NCI-H1092 (cell line): ENCODE measurements around the gene BZW2.

Experiments used
- DNase-seq: peaks from one replicate; lab custom pipeline; 2025; lab: John Stamatoyannopoulos, UW

BZW2 gene

DNA sequence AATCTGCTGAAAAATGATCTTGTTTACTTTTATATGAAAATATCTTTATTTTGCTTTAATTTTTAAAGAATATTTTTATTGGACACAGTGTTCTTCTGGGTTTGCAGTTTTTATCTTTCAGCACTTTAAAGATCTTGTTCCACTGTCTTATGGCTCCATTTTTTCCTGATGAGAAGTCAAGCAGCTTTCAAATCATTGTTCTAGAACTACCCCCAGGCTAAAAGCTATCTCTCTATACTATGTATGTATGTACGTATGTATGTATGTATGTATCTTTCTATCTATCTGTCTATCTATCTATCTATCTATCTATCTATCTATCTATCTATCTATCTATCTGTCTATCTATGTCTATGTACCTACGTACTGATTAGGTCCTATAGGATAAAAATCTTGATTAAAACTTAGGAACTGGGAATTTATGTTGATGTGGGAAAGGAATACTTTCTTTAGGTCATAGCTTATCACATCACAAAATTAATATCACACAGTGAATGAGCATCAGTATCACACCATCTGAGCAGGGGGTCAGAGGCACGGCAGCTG, 72.2 kb downstream of the BZW2 start:
- no peak for DNase-seq

DNA sequence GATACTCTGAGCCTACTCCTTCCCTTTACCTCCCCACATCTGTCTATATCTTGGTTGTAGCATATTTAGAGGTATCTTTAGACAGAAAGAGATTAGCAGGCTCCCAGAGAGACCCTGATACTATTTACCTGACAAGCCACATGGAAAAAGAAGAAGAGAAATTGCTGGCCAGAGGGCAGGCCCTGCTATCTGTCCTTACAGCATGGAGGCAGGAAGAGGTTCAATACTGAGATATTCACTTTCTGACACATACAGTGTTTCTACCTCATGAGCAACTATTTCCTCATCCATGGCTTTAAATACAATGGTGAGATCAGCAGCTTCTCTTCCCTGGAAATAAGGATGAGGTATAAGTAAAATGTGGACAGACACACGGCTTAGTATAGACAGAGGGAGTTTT, 73.7 kb downstream of the BZW2 start:
- DNase-seq, result no peak

DNA sequence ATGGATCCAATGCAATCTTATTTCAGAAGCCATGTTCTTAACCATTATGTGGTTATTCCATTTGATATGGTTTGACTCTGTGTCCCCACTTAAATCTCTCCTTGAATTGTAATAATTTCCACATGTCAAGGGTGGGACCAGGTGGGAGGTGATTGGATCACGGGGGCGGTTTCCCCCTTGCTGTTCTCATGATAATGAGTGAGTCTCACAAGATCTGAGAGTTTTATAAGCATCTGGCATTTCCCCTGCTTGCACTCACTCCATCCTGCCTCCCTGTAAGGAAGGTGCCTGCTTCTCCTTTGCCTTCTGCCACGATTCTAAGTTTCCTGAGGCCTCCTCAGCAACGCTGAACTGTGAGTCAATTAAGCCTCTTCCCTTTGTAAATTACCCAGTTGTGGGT, 75.6 kb downstream of the BZW2 start:
- DNase-seq, result no peak

DNA sequence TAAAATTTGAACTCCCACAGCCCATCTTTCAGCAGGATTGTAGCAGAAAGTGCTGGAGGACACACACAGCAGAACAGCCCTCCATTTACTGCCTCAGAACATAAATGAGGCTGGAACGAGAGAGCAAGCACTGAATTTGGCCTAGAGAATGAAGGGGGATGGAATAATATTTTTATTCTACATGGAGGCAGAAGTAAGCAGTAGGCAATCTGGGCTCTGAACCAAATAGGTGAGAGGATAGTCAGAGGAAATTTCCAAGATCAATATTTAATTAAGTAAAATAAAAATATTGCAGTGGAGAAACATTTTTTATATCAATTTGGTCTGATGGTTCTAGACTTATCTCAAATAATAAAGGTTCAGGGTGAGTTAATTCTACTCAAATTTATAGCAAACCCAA, 78.4 kb downstream of the BZW2 start:
- no peak for DNase-seq

DNA sequence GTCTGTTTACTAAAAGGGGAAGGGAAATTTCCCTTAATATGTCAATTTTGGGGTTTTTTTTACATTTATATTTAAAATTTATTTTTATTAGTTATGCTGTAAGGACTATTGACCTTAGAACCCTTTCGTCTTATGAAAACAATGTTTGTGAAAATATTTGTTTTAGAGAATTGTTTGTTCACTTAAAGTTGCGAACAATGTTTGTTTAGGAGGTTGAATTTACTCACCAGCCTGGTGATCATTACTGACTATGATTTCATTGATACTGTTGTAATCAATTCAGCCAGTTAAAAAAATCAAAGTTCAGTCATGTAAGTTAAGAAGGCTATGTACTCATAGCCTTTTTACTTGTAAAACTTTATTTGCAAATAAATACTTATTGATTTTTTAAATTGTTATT, 80.2 kb downstream of the BZW2 start:
- no peak for DNase-seq

DNA sequence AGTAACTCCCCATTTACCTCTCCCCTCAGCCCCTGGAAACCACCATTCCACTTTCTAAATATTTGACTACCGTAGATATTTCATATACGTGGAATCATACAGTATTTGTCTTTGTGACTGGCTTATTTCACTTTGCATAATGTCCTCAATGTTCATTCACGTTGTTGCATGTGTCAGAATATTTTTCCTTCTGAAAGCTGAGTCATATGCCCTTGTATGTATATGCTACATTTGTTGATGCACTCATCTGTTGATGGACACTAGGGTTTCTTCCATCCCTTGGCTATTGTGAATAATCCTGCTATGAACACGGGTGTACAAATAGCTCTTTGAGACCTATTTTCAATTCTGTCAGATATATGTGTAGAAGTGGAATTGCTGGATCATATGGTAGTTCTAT, 81.8 kb downstream of the BZW2 start:
- DNase-seq, result no peak

DNA sequence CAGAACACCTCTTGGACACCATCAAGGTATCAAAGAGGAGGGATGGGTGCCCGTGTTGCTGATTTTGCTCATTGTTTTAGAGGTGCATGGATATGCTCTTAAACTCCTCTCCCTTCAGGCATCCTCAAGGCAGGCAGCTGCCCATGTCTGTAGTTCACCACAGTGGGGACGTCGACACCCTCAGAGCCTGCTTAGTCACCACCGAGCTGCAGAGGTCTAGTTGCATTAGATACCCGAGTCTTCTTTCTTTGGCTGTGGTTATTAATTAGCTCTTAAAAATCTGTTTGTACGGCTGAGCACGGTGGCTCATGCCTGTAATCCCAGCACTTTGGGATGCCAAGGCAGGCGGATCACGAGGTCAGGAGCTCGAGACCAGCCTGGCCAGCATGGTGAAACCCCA, 82.8 kb downstream of the BZW2 start:
- no peak for DNase-seq

DNA sequence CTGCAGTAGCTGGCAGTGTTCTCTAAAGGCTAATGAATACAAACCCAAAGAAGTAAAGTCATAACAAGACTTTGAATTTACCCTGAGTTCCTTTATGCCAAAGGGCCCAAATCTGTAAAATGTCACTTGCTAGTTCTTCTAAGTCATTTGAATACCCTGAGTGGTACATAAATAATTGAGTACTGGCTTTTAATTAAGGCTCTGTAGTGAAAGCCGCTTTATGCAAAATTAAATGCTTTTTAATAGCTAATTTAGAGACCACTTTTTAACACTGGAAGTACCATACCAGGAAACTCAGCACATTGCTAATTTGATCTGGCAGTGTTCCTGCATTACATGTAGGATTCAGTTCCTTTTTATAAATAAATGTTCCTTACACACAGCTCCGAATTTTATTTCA, 83.6 kb downstream of the BZW2 start:
- no peak for DNase-seq

DNA sequence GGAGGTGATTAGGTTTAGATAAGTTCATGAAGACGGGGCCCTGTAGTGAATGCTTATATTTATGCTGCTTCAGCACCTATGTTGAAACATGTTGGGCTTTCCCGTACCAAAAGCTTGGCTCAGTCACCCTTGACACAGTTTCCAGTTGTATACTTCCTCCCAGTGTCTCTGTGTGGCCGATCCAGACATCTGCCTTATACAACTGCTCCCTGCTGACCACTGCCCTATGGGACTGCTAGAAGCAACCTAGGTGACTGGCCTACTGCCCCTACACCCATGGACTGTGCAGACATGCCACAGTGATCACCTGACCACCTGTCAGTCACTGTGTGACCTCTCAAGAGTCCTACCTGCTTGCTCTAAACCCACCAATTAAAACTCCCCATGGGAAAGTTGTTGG, 85.0 kb downstream of the BZW2 start:
- no peak for DNase-seq

DNA sequence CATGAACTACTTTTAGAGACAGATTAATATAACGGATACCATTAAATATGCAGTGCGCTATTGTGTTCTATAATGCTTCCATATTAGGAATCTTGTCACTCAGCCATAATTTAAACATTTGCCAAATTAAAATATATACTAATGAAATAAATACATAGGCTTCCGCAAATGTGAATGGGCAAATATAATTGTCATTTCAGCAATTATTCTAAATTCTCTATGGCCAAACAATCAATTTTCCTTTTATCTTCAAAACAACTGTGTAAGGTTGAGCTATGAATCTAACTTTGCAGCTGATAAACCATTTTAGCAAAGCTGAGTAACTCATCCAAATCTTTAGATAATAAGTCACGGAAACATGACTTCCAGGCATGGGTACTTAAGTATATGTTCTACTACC, 86.8 kb downstream of the BZW2 start:
- no peak for DNase-seq

DNA sequence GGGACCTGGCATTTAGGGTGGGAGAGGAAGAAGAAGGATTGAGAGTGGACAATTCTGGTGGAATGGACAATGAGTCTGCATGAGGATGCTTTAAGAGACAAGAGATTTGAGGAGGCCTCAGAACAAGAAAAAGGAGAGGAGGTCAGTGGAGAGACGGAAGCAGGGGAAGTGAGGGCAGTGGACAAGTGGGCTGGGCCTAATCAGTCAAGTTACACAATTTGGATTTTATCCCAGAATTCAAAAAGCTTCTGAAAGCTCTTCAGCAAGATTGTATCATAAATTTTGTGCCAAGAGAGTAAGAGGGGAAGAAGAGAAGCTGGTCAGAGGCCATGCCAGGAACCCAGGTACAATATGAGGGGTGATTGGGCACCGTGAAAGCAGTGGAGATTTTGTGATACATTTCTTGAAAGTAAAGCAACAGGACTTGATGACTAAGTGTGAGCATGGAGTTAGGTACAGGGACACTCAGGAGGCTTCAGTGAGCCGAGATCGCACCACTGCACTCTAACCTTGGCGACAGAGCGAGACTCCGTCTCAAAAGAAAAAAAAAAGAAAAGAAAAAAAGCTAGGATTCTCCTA, 88.3 kb downstream of the BZW2 start:
- no peak for DNase-seq

DNA sequence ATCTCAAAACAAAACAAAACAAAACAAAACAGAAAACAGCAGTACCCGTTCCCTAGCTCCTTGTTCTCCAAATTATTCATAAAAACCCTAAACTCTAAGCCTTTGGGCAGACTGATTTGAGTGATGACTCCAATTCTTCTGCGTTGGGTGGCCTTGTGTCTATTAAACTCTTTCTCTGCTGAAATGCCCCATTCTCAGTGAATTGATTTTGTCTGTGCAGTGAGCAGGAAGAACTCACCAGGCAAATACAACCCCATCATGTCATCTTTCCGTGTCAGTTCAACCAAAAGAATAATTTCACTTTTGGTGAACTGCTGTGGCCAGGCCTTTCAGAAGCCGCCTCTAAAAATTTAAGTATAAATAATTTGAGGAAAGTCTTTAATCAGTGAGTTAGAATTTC, 89.0 kb downstream of the BZW2 start:
- DNase-seq, result no peak

DNA sequence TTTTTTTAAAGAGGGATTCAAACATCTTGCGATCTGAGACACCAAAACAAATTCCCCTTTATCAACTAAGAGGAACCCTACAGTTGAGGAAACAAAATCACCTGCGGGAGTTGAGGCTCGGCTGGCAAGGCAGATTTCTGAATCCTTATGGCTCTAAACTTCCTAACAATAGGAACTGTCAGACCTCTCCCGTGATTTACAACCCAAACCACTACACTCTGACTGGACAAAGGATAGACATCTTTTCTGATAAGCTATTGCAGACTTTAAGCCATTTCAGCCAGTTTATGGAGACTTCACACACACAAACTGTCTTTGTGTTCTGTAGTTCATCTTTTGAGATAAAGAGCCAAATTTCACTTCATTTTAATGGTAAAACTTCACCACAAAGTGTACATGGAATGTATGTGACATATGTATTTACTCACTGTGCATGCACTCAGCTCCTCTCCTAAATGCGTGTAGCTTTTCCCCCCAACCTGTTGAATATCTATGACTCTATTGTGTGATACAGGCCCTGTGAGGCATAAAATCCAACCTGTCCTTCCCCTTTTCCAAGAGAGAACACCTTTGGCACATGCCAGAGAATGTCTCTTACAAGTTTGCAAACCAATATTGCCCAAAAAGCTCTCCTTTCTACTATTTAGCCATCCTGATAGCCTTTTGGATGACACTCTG, 92.2 kb downstream of the BZW2 start:
- no peak for DNase-seq

DNA sequence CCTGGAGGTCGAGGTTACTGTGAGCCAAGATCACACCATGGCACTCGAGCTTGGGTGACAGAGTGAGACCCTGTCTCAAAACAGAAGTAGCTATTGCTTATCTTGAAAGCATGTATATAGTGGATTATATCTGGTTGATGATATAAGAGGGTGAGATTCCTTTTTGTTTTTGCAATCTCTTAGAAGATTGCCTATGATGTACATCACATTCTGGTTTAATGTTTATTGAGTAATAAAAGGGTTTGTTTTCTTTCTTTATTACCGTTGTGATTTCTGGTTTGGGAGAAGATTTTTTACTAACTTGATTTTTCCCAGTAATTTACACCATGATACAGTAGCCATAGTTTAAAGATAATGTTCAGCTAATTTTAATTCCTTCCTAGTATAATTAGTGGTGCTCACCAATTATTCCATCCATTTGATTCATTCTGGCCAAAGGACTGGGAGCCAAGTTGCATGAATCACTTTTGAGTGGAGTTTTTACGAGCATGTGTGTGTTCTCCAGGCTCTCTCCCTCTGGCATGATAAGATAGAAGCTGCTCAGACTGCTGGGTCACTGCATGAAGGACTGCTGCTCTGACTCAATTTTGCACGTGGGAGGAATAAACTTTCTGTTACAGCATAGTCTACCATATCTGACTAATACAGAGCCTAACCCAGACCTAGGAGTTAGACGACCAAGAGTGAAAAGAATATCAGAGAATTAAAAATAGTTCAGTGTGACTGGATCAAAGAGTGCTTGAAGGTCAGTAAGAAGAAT, 94.1 kb downstream of the BZW2 start:
- no peak for DNase-seq

DNA sequence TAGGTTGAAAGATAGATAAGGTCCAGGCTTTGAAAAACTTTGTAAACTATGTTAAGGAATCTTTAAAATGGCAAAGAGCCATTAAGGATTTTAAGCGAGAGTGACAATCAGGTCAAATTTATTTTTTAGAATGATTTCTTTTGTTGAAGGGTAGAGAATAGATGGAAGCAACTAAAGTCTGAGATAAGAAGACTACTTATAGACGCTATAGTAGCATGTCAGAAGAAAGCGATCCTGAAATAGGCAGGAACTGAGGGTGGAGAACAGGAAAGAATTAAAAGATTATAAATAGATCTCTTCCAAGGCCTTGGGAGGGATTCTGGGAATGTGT, 94.6 kb downstream of the BZW2 start:
- DNase-seq, result no peak

DNA sequence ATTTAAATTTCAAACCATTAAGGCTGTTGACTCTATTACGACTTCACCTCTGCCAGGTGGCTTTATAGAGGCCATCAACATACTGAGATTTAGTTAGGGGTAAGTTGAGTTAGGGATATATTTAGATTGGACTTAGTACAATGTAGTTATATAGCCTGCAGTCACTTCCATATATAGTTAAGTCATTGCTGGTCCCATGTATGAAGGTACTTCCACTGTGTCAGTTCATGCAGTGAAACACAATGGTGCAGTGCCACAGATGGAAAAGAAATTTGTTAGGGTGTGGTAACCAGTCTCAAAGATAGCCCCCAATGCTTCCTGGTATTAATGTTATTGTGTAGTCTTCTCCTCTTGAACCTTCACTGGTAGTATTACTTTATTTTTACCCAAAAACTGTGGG, 95.0 kb downstream of the BZW2 start:
- DNase-seq, result no peak

DNA sequence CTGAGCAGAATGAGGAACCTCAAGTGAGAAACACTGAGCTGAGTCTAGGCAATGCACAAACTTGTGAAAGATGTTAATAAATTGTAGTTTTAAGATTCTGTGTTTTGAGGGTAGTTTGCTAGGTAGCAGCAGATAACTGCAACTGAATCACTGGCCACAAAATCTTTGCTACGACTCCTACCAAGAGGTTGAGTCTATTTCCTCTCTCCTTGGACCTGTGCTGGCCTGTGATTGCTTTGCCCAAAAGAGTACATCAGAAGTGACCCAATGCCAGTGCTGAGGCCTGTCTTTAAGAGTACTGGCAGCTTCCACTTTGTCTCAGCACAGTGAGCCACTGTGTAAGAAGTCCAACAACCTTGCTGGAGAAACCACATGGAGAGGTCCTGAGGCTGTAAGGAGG, 95.7 kb downstream of the BZW2 start:
- no peak for DNase-seq

DNA sequence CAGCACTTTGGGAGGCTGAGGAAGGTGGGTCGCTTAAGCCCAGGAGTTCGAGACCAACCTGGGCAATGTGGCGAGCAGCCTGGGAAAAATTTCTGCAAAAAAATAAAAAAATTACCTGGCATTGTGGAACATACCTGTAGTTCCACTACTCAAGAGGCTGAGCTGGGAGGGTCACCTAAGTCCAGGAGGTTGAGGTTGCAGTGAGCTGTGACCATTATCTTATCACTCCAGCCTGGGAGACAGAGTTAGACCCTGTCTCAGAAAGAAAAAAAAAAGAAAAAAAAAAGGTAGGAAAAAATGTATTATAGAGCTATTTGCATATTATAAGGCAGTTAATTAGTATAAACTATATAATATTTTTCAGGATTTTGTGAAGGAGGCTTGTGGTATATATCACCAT, 96.6 kb downstream of the BZW2 start:
- no peak for DNase-seq

DNA sequence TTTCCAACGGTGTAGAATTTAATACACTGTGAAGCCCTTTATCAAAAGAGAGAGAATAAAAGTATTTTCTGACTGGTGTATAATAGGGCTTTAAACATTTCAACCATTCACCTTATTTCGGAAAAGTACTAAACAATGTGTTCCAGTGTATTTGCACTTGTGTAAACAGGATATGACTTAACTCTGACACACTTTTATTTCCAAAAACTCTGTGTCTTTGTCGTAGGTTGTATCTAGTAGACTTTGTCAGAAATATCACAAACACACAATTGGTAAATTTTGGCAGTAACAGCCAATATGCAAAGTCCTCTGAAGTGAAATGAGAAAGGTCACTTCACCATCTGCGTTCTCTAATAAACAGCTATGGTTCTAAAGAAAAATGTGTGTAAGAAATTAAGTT, 97.3 kb downstream of the BZW2 start:
- DNase-seq, result no peak

DNA sequence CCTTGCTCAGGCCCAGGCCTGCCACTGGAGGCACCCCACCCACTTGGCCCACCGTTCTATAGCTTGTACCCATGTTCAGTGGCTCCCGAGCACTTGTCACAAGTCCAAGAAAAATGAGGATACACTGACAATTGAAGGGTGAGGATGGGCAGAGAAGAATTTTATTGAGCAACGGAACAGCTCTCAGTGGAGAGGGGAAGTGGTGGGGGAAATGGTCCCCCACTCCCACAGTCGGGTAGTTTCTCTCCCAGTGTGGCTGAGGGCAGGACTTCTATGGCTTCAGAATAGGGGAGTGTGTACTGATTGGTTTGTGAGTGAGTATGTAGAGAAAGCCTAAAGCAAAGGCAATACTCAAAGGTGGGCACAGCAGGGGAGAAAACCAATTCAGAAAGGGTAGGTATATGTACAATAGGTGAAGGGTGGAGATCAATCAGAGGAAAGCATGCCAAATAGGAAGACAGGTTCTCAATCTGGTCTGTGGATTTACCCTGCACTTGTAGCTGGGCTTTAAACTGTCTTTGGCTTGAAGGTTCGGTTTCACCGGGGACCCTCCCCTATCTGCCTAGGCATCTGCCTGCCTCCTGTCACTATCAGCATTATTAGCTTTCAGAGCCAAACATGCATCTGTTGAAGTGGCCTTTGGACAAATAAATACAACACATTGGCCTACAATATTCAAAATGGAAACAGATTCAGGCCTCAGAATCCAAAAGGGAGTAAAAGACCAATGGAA, 98.7 kb downstream of the BZW2 start:
- DNase-seq, result no peak

DNA sequence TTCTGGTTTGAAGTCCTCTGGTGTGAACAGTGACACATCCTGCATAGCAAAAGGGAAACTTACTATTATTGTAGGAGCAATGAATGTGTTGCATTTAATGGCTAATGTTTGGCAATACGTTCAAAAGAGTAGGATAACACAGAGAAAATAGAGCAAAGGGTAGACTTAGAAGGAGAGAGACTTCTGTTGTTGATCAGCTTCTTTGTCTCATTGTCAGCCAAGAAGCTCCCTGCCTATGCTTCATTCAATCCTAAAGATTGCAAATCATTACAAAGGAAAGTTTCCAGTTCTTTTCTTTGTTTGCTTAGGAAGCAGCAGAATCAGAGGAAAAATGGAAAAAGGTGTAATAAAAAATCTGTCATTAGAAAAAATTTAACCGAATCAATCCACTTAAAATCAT, 99.7 kb downstream of the BZW2 start:
- DNase-seq, result no peak

DNA sequence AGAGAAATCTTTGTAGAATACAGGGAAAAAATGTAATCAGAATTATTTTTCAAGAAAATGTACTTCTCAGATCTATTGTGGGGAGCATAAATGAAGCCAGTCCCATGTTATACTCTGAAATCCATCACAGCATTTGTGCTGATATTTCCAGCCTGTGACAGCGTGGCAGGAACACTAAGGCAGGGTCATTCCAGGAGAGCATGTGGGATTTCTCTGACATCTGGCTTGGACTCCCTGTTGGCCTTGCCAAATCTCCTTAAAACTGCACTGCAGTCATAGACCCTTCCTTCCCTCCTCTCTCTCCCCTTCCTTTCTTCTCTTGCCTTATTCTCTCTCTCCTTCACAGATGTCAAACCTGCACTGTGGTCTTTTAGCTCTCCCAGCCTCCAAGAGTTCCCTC, 101.1 kb downstream of the BZW2 start:
- no peak for DNase-seq
